GM19452 (cell line): Measurements from ENCODE around the gene ALKBH8.
A peak's percentile ranks its signal among the peaks of the same experiment; 100 is the strongest.

Source experiments
- ATAC-seq: cut with Tn5 transposase; IDR thresholded peaks from one replicate; pipeline ENCODE4 v1.9.1; 2021; ENCODE audit not compliant: unreplicated experiment

The ALKBH8 gene, protein sequence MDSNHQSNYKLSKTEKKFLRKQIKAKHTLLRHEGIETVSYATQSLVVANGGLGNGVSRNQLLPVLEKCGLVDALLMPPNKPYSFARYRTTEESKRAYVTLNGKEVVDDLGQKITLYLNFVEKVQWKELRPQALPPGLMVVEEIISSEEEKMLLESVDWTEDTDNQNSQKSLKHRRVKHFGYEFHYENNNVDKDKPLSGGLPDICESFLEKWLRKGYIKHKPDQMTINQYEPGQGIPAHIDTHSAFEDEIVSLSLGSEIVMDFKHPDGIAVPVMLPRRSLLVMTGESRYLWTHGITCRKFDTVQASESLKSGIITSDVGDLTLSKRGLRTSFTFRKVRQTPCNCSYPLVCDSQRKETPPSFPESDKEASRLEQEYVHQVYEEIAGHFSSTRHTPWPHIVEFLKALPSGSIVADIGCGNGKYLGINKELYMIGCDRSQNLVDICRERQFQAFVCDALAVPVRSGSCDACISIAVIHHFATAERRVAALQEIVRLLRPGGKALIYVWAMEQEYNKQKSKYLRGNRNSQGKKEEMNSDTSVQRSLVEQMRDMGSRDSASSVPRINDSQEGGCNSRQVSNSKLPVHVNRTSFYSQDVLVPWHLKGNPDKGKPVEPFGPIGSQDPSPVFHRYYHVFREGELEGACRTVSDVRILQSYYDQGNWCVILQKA

DNA sequence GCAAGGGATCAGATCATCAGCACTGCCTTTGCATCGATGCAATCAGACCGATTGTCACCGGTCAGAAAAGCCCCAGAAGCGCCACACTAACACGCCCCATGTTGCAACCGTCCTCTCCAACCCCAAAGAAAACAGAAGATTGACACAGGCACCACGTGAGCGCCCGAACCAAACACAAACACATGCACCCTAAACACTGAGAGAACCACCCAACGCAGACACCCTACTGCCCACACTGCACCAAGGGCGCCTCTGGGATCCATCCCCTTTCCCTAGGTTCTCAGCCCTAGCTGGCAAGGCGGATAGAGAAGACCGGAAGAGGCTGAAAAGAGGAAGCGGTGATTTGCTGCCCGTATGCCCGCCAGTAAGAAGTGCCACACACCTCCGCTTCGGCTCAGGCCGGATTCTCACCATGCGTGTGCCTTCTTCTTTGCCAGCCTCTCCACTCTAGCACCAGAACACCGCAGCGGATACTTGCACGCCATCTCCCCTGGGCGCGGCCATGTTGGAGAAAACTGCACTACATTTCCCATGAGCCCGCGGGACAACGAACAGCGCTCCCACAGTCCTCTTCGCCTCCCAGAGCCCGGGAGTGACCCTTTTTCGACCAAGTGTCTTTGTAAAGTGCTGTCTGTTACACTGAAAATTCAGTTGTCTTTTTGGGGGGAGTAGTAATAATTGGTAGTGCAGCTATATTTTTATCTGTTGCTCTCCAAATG, at the start of gene ALKBH8:
TSS of gene ALKBH8 (minus strand) at position 517 of the 719 bp plus-strand sequence. CDS start 4,842 bp downstream, outside the sequence.
- ATAC-seq, result peak; percentile 71

GRCh38 chr11:107612445-107612844, 46.9 kb upstream of the ALKBH8 start:
- ATAC-seq, result no peak

GRCh38 chr11:107609400-107610218, 44.1 kb upstream of the ALKBH8 start:
- ATAC-seq, result no peak

- ATAC-seq, result no peak
Observed at GRCh38 chr11:107608809-107609208, 43.3 kb upstream of the ALKBH8 start.

- ATAC-seq, result no peak
Observed at GRCh38 chr11:107606141-107606540, 40.6 kb upstream of the ALKBH8 start.

GRCh38 chr11:107605061-107606006, 39.8 kb upstream of the ALKBH8 start:
- ATAC-seq, result no peak

DNA sequence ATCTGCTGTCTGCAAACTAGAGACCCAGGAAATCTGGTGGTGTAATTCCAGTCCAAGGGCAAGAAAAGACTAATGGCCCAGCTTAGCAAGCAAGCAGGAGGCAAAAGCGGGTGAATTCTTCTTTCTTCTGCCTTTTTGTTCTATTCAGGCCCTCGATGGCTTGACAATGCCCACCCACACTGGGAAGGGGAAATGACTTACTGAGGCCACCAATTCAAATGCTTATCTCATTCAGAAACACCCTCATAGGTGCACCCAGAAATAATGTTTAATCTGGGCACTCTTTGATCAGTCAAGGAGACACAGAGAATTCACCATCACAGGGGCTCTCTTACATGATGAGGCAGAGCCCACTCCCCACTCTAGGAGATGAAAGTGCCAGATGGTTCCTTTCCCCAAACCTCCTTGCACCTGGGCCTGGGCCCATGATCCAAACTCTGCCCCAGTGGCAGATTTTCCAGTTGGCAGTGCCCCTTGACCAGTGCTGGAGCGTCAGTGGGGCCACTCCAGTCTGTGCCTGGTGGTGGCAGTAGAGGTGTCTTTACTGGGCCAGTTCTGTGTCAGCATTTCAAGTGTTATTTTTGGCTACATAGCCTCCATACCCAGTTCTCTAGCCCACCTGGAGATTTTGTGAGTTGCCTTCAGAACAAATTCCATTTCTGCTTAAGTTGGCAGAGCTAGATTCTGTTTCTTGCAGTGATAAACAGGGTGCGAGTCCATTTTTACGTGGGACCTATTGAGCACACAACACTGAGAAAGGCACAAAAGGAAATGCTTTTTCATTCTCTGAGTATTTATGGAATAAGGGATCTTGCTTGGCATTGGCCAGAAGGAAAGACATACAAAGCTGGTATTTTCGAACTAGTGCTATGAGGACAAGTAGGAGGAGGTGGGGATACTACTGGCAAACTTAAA, 32.9 kb upstream of the ALKBH8 start:
- ATAC-seq, result peak; percentile 79

DNA sequence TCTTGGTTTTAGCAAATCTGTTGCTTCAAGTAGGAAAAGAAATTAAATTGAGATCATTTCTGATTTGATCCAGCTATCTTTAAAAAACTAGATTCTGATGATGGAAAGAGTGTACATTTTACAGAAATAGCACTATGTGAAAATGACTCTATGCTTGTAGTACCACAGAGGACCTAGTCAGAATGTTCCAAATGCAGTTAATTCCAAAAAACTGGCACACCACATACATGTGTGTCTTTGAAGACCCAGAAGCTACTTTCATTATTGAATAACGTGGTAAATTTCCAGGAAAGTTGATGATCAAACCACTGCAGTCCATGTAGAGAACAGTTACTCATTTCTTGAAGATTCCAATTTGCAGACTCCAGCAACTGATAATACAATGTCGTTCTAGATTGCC, 29.2 kb upstream of the ALKBH8 start:
- no peak for ATAC-seq

- ATAC-seq, result no peak
Observed at GRCh38 chr11:107593951-107594350, 28.4 kb upstream of the ALKBH8 start.

GRCh38 chr11:107592813-107593212, 27.3 kb upstream of the ALKBH8 start:
- no peak for ATAC-seq

DNA sequence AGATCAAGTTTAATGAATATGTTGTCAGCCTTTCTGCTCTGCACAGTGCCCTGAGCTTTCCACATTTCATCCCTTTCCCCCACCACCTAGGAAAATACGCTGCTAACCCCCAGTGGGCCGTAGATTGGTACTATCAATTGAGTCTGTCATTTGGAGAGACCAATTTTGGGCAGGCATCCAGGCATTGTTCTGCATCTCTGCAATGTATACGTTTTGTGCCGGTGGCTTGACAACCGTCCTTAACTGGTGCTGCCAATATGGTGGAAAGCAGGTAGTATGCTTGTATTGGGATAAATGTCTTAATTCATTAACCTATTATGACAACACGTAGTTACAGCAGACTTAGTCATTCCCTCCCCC, 26.7 kb upstream of the ALKBH8 start:
- no peak for ATAC-seq

- ATAC-seq, result no peak
Observed at GRCh38 chr11:107591378-107592230, 26.1 kb upstream of the ALKBH8 start.

GRCh38 chr11:107590460-107591377, 25.2 kb upstream of the ALKBH8 start, which contains the start of gene ELMOD1:
ELMOD1 (plus strand) TSS chr11:107591147; CDS start chr11:107618190, 27,043 bp downstream.
- no peak for ATAC-seq

- ATAC-seq, result no peak
Observed at GRCh38 chr11:107587306-107587979, 21.9 kb upstream of the ALKBH8 start.

- ATAC-seq, result no peak
Observed at GRCh38 chr11:107583629-107584195, 18.2 kb upstream of the ALKBH8 start.

GRCh38 chr11:107581147-107581546, 15.6 kb upstream of the ALKBH8 start:
- ATAC-seq, result no peak
